ENCODE results near the gene ASCL5.

DNA sequence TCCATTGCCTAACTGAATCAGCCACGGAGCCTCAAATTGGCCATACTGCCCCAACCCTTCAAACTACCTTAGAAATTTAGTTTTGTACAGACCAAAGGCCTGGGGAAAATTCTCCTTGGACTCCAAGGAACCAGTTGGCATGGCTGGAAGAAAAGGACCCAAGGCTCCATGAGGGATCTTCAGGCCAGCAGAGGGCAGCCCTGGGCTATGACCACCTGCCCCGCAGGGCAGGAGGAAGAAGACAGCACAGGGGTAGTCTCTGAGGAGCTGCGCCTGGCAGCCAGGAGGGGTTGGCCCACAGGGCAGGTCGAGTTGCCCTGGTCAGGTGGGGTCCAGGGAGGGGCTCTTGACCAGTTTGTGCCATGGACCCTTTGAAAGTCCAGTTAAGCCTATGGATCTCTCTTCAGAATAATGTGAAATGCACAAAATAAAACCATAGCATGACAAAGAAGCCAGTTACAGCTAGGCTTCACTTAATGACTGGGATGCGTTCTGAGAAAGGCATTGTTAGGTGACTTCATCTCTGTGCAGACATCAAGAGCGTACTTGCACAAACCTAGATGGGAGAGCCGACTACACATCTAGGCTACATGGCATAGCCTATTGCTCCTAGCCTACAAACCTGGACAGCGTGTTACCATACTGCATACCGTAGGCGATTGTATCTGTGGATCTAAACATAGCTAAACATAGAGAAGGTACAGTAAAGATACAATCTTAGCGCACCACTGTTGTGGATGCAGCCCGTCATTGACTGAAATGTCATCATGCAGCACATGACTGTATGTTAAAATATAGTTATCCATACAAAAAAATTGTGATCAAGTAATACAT, 40.9 kb downstream of the ASCL5 start:
- TF ChIP-seq, protein P1, sequence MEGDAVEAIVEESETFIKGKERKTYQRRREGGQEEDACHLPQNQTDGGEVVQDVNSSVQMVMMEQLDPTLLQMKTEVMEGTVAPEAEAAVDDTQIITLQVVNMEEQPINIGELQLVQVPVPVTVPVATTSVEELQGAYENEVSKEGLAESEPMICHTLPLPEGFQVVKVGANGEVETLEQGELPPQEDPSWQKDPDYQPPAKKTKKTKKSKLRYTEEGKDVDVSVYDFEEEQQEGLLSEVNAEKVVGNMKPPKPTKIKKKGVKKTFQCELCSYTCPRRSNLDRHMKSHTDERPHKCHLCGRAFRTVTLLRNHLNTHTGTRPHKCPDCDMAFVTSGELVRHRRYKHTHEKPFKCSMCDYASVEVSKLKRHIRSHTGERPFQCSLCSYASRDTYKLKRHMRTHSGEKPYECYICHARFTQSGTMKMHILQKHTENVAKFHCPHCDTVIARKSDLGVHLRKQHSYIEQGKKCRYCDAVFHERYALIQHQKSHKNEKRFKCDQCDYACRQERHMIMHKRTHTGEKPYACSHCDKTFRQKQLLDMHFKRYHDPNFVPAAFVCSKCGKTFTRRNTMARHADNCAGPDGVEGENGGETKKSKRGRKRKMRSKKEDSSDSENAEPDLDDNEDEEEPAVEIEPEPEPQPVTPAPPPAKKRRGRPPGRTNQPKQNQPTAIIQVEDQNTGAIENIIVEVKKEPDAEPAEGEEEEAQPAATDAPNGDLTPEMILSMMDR (optimal IDR thresholded peaks at IDR 0.05 in 1 of 3, IDR thresholded peaks at IDR 0.05 in 1 of 3, conservative IDR thresholded peaks at IDR 0.05 in 1 of 3; ENCODE audit: extremely low read depth in 1 of 3, insufficient read depth in 2 of 3, low read length in 3 of 3) = peak; percentile 60 to 72 (median 69)
- no peak for TF ChIP-seq EZH2 (IDR thresholded peaks at IDR 0.05; ENCODE audit: low read length)
